Activated CD8-positive, alpha-beta memory T cell treated with anti-CD3 and anti-CD28 coated beads for 4 hours (primary cell): Measurements from ENCODE around the gene KCNK6.
"Not testable (repeated sequence)": the region's sequence is repeated elsewhere in the genome, so short reads cannot be mapped to it uniquely, and the experiment has no call there.

Source experiments
- DNase-seq, 2 donors: peaks; one replicate each; pipeline ENCODE4 v3.0.0-alpha.2; 2020; ENCODE audit warnings: low read depth in 2 of 2

The KCNK6 gene

GRCh38 chr19:38361633-38362075 is 42.0 kb downstream of the KCNK6 start:
- DNase-seq, result peak in 1 of 2 donors; percentile 26

DNA sequence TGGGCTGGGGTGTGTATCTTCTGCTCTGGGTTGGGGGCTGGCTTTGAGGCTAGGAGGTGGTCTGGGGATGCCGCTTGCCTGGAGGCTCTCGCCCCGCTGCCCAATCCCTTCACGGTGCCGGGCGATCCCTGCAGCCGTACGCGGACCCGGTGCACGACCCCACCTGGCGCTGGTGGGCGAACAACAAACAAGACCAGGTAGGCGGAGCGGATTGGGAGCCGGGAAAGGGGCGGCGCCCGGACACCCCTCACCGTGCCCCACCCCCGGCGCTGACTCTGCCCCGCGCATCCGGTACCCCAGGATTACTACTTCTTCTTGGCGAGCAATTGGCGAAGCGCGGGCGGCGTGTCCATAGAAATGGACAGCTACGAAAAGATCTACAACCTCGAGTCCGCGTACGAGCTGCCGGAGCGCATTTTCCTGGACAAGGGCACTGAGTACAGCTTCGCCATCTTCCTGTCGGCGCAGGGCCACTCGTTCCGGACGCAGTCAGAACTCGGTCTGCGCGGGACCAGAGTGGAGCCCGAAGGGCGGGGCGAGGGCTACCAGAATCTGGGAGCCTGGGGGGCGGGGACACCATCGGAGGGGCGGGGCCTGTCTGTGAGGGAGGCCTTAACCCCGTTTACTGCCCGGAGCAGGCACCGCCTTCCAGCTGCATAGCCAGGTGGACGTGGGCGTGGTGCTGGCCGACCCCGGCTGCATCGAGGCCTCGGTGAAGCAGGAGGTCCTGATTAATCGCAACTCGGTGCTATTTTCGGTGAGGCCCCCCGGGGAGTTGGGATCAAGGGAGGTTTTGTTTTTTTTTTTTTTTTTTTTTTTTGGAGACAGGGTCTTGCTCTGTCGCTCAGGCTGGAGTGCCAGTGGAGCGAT is 42.7 kb downstream of the KCNK6 start:
- DNase-seq, result peak; percentile 39 to 44

DNA sequence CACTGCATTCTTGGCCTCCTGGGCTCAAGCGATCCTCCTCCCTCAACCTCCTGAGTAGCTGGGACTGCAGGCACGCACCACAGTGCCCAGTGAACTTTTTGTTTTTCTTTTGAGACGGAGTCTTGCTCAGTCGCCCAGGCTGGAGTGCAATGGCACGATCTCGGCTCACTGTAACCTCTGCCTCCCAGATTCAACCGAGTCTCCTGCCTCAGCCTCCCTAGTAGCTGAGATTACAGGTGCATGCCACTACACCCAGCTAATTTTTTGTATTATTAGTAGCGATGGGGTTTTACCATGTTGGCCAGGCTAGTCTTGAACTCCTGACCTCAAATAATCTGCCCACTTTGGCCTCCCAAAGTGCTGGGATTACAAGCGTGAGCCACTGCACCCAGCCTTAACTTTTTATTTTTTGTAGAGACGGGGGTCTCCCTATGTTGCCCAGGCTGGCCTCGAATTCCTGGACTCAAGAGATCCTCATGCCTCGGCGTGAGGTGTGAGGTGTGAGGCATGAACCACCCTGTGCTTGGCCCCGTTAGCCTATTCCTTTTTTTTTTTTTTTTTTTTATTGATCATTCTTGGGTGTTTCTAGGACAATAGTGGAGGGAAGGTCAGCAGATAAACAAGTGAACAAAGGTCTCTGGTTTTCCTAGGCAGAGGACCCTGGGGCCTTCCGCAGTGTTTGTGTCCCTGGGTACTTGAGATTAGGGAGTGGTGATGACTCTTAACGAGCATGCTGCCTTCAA is 43.5 kb downstream of the KCNK6 start:
- not testable (repeated sequence) for DNase-seq

- no peak for DNase-seq
Measured at GRCh38 chr19:38367041-38367440, 47.4 kb downstream of the KCNK6 start.

- no peak for DNase-seq
Measured at GRCh38 chr19:38369584-38369983, 49.9 kb downstream of the KCNK6 start.

DNA sequence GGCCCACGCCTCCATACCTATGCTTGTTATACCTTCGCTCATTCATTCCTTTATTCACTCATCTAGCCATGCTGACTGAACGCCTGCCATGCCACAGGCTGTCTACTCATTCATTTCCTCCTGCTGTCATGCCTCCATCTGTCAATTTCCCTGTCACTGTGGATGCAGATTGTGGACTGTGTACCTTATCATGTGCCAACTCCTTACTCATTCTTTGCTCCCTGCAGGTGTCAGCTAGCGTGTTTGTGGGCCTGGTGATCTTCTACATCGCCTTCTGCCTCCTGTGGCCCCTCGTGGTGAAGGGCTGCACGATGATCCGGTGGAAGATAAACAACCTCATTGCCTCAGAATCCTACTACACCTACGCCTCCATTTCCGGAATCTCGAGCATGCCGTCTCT is 50.7 kb downstream of the KCNK6 start:
- no peak for DNase-seq

DNA sequence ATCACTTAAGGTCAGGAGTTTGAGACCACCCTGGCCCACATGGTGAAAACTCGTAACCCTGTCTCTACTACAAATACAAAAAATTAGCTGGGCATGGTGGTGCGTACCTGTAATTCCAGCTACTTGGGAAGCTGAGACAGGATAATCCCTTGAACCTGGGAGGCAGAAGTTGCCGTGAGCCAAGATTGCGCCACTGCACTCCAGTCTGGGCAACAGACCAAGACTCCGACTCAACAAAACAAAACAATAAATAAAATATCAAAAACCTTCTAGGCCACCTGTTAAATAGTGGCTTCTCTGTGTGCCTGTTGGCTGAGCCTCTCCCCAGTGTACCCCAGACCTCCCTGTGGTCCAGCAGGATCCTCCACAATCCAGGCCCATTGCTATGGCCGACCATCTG is 51.4 kb downstream of the KCNK6 start:
- DNase-seq, result no peak

DNA sequence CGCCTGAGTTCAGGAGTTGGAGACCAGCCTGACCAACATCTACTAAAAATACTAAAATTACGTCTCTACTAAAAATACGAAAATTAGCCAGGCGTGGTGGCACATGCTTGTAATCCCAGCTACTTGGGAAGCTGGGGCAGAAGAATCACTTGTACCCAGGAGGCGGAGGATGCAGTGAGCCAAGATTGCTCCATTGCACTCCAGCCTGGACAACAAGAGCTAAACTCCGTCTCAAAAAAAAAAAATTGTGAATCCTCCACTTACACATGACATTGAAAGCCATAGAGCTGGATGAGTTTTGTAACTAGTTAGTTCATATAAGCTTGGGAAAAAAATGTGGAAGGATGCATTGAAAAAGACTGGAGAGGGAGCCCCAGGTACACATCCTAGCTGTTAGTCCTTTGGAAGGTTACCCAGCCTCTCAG is 54.3 kb downstream of the KCNK6 start:
- DNase-seq, result no peak

DNA sequence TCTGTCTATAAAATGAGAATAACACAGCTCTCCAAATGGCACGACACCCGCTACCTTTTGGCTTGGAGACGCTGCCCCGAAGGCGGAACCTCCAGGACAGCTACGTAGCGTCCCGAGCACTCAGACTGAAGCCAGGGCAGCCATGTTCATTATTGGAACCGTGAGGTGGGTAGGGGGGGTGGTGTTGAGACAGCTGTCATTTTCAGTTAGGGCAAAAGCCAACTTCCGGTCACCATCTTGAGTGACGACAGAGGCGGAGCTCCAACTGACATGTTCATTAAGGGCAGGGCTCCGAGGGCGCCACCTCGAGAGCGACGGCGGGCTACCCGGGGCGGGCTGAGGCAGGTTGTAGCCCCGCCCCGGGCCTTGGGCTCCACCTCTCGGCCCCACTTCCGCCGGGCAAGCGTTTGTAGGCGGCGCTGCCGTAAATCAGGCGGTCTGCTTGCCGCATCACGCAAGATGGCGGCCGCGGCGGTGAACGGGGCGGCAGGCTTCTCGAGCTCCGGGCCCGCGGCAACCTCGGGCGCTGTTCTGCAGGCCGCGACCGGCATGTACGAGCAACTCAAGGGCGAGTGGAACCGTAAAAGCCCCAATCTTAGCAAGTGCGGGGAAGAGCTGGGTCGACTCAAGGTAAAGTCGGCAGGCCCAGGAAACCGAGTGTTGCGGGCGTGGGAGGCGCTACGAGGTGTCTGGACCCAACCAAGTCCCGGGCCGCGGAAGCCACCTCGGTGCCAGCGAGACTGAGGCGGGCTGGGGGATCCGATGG is 54.9 kb downstream of the KCNK6 start, which contains the start of gene PSMD8:
TSS of gene PSMD8 (plus strand) at position 240 of the 766 bp plus-strand sequence. CDS start at position 271, 31 bp downstream.
- DNase-seq, result peak; percentile 95 to 97

- DNase-seq, result no peak
Measured at GRCh38 chr19:38375098-38375493, 55.5 kb downstream of the KCNK6 start.

DNA sequence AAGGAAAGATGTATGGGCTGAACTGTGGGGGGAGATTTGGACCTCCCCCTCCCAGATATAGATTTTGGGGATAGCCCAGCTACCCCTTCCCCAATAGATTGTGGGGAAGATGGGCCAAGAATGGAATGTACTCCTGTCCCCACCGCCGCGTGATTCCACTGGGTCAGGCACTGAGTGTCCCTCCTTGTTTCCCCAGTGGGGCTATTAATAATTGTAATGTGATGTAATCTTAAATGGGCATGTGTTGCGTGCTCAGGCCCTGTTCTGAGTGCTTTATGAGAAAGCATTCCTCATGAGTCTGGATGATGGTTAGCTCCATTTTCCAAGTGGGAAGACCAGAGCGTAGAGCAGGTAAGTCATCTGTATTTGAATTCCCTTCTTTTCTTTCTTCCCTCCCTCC is 56.1 kb downstream of the KCNK6 start:
- DNase-seq, result no peak

- DNase-seq, result no peak
Measured at GRCh38 chr19:38376576-38376975, 56.9 kb downstream of the KCNK6 start.

DNA sequence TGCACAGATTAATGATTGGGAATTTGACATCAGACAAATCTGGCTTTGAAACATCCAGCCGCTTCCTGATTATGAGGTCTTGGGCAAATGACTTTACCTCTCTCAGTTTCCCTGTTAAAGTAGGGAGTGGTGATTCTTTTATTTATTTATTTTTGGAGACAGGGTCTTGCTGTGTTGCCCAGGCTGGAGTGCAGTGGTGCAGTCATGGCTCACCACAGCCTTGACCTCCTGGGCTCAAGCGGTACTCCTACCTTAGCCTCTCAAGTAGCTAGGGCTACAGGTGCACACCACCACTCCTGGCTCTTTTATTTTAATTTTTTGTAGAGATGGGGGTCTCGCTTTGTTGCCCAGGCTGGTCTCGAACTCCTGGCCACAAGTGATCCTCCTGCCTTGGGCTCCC is 57.4 kb downstream of the KCNK6 start:
- DNase-seq, result no peak

- DNase-seq, result no peak
Measured at GRCh38 chr19:38378866-38379265, 59.2 kb downstream of the KCNK6 start.

DNA sequence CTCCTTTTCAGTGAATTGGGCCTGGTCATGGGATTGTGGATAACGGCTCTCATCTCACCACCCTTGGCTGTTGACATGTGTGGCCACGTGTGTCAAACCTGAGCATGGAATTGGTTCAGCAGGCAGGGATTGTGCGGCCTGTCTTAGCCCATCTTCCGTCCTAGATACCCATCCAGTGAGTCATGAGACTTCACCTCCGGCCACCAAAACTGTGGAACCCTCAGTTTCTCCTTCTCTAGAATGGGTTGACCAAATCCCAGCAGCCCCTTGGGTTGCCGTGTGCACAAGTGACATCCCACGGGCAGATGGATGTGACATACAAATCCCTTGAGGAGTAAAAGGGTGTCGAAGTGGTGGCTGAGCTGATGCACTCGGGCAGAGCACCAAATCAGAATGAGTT is 61.5 kb downstream of the KCNK6 start:
- DNase-seq, result no peak
